ENCODE results near the gene CXCL3.

CXCL3 gene

GRCh38 chr4:74073358-74073757 lies 34.9 kb upstream of the CXCL3 start:
- TF ChIP-seq CTCF (IDR thresholded peaks at IDR 0.05; ENCODE audit: insufficient read depth, missing control alignments) = no peak
- DNase-seq (ENCODE audit: insufficient read length, low spot score) (no peak), FAIRE-seq (no peak)

GRCh38 chr4:74072739-74073138 lies 34.2 kb upstream of the CXCL3 start:
- no peak for FAIRE-seq
- no peak for TF ChIP-seq CTCF (IDR thresholded peaks at IDR 0.05; ENCODE audit: insufficient read depth, missing control alignments)

GRCh38 chr4:74067586-74067985 lies 29.1 kb upstream of the CXCL3 start:
- no peak for DNase-seq (ENCODE audit: insufficient read length, low spot score)
- FAIRE-seq = no peak
- TF ChIP-seq CTCF (IDR thresholded peaks at IDR 0.05; ENCODE audit: insufficient read depth, missing control alignments) = no peak

More at GRCh38 chr4:74072739-74073138, 34.2 kb upstream of the CXCL3 start:
- DNase-seq (ENCODE audit: insufficient read length, low spot score) = no peak

- FAIRE-seq (no peak), DNase-seq (ENCODE audit: insufficient read length, low spot score) (no peak)
- no peak for TF ChIP-seq CTCF (IDR thresholded peaks at IDR 0.05; ENCODE audit: insufficient read depth, missing control alignments)
These were observed 27.7 kb upstream of the CXCL3 start for GRCh38 chr4:74066232-74066631.

GRCh38 chr4:74065115-74065642 lies 26.7 kb upstream of the CXCL3 start:
- FAIRE-seq (no peak), DNase-seq (ENCODE audit: insufficient read length, low spot score) (no peak)
- no peak for TF ChIP-seq CTCF (IDR thresholded peaks at IDR 0.05; ENCODE audit: insufficient read depth, missing control alignments)

GRCh38 chr4:74063859-74064258 lies 25.4 kb upstream of the CXCL3 start:
- FAIRE-seq = no peak

More at GRCh38 chr4:74063859-74064258, 25.4 kb upstream of the CXCL3 start:
- no peak for TF ChIP-seq CTCF (IDR thresholded peaks at IDR 0.05; ENCODE audit: insufficient read depth, missing control alignments)
- no peak for DNase-seq (ENCODE audit: insufficient read length, low spot score)

Data from D721Med (cell line).